NAMALWA (cell line): Measurements from ENCODE around the gene COMMD2.
A peak's percentile ranks its signal among the peaks of the same experiment; 100 is the strongest.

Experiments
- DNase-seq: peaks from one replicate; pipeline ENCODE4 v3.0.0-alpha.2; 2015; ENCODE audit warnings: low spot score

Gene COMMD2

DNA sequence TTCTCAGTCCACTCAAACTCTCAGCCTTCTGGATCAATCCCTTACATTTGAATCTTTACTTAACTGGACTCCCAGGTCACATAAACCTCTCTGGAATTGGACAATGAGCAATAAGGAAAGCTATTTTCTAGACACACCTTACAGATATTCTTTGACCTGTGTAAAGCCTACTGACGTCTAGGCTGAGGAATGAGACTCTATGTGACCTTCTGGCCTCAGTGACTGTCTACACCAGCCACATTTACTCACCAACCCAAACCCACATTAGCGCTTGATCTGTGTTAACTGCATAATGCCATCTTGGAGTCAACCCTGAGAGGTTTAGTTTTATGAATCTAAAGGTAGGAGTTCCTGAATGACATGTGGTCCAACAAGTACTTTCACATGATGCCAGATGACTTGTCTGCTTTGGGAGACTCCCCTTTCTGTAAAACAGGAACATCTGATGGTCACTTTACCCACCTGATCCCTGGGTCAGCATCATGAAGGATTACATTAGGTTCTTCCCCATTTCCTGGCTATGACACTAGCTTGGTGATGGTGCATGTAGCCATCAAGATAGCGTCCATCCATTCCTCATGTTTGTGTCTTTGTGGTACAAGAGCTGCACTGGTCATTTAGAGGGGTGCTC lies 11.4 kb upstream of the COMMD2 start:
- DNase-seq = no peak

DNA sequence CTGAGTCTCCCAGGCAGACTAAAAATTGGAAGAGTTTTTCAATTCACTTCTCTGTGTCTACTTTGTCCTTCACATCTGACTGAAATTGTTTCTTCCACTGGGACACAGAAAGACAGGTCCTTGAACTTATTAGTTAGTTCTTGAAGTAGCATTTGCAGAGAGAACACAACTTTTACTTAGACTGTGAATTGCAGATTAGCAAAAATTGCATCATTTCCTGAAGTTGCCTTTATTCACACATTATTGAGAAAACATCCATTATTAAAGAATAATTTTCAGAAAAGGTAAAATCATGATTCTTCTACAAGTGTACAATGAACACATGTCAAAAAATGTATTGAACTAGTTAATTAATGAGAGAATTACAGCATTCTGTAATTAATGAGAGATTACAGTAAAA lies 1.4 kb upstream of the COMMD2 start:
- no peak for DNase-seq

DNA sequence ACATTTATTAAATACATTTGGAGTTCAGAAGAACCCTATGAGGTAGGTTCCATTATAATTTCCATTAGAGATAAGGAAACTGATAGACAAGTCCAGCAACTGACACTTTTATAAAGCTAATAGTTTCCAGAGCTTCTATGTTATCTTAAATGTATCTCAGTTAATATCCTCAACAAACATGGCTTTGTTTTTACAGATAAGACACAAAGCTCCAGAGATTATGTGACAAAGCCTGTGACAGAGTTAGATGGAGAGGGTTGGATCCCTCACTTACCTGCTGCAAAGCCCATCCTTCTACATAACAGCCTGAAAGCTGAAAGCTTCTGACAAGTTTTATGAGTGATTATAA lies 473 bp upstream of the COMMD2 start:
- DNase-seq = no peak

DNA sequence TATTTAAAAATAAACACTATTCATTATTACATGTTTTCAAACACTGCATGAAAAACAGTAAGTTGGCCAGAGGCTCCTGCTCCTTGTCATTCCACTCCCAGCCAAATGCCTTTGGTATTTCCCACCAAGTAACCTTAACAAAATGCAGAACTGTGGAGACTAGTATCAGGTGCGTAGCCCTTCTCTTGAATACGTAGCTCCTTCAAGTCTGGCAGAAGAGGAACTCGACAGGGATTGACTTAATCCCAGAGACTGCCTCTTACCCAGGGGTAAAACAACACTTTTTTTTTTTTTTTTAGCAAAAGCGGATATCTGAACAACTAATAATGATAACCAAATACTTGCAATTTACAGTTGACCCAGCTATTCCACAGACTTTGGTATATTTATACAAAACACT lies 738 bp downstream of the COMMD2 start:
- DNase-seq = peak; percentile 31

DNA sequence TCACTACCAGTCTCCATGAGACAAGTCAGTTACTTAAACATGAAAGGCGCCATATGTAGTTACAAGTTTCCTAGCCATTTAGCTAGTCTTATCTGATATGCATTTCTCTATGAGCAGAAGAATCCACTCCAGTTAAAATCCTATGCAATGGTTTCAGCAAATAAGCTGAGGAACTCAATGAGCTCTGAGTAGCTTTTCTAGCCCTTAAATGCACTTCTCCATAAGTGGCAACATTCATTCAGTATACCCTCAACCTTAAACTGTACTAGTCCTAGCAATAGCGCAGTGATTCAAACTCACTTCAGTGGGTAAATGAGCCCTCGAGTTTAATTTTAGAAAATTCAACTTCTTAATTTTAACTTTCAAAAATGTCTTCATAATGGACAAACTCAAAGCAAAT lies 7.7 kb downstream of the COMMD2 start:
- no peak for DNase-seq

DNA sequence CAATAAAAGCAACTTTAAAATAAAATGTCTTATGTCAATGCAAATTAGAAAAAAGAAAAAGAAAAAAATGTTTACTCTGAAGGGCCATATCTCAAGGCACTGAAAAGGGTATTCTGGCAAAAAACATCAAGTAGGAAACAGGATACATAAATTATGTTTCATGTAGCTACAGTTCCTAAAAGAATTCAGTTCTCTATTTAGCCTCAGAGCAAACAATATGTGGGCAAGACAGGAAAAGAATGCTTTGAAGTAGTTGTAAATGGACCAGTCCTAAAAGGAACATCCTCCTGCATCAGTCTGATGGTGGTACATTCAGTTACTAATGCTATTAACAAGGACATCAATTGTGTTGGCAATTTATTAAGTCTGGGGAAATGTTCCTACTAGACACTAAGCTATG lies 8.1 kb downstream of the COMMD2 start:
- no peak for DNase-seq

DNA sequence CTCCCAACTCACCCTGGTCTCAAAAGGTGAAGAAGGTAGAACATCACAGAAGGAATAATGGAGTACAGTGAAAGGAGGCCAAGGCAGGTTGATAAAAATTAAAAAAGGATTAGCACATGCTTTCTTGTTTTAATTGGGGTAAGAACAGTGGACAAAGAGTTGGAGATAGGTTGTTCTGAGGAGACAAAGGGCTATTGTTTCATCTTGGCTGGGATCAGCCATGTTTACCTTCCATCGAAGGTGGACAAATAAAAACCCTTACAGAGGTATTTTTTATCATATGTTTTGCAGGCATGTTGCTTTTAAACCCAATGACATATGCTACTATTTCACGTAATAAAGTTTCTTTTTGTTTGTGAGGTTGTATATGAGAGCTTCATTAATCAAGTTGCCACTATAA lies 12.9 kb downstream of the COMMD2 start:
- DNase-seq = no peak

DNA sequence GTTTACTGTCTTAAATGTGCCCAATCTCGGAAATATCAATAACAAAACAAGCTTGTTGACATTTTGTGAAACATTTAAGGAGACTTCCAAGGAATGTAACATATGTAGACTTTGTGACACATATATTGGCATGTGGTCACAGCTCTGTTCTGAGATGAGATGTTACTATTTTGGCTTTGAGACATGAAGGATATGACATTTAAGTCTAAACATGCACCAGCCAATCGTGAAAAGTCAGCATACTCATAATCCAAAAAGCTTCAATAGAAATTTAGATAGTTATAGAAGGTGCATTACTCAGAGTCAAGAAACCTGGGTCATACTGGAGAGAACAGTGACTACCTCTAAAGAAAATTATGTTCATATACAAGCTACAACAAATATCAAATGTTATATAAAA lies 13.4 kb downstream of the COMMD2 start:
- no peak for DNase-seq

DNA sequence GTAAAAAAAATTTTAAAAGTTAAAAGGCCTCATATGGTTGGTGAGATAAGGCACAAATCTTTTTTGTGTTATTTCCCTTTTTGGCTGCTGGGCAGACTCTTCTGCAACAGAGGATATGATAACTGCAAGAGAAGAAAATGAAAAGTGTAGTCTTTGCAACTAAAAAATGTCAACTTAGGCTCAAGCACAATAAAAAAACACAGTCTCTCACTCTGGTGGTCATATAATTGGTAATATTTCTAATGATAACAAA lies 15.4 kb downstream of the COMMD2 start:
- no peak for DNase-seq

DNA sequence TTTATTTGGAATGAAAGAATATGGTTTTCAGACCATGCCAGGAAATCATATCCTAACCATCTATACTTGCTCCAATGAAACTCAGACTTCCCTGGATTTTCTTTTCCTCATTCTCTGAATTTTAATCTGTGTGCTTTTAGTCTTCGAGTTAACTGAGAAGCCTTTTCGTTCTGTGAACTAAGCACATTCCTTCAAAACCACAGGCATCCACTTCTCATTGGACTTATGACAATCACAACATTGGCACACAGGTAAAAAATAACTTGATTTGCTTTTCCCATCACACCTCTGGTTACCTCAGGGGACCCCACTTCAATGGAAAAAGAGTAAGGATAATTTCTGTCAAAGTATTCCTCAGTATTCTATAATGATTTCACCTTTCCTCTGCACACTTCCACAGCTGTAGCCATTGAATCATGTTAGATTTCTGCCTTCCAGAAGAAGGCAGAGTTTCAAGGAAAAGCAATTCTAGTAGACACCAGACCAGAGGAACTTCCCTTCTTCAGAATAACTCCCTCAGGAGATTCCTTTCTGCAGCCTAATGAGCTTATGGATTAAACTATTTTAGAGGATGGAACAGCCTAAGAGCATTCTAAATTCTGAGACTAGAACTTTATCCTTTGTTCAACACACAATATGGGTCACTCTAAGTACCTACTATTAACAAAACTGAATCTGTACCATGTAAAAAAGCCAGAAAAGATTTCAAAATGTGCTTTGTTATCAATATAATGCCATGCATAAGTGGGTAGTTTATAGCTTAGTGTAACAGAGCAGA lies 15.9 kb downstream of the COMMD2 start:
- DNase-seq = no peak

DNA sequence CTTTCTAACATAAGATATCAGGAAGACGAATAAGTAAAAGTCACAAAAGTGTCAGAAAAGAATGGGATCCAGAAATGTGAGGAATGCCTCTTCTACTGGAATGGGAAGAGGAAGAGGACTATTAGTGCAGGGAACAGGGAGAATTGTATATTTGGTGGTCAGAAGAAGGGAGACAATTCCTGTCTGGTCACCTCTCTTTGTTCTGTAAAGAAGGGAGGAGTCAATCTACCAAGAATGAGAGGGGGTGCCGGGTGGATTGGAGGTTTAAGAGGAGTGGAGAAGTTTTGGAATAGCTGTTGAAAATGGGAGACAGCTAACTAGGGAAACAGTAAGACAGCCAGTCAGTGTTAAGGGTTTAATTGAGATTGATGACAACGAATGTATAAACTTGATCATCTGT lies 20.1 kb downstream of the COMMD2 start:
- no peak for DNase-seq

DNA sequence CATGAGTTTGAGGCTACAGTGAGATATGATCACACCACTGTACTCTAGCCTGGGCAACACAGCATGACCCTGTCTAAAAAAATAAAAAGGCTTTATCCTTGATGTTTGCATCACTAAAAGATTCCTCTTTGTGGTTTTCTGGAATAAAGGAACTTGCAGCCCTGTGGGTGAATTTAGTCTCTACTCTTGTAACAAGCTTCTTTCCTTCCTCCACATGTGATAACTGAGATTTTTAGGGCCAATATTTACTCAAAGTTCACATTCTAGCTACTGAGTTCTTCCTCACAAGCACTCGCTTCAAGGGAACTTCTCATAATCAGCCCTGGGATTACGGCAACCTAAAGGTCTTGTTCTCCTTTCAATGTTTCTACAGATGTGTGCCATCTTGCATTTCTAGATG lies 24.6 kb downstream of the COMMD2 start:
- no peak for DNase-seq

DNA sequence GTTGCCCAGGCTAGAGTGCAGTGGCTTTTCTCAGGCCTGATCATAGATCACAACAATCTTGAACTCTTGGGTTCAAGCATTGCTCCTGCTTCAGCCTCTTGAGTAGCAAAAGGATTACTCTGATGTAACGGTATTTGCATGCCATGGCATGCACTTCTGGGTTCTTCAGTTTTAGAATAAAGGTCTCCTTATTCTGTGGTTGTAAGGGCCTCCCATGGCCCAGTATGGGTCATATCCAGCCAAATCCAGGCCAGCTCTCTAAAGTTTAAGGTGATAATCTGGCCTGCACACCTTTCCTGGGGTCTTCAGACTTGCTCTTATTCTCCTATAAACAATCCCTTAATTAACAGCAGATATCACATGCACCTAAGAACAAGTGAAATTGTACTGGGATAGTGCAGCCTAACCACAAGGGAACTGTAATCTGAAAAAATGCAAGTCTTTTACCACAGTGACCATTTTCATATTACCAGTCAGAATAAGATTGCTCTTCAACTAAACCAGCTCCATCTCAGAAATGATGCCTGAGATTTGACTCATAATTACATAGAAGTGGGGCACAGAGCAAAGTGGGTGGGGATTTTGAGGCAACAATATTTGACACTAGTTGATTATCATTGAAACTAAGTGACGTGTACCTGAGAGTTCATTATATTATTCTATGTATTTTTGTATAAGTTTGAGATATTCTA lies 25.4 kb downstream of the COMMD2 start:
- no peak for DNase-seq

DNA sequence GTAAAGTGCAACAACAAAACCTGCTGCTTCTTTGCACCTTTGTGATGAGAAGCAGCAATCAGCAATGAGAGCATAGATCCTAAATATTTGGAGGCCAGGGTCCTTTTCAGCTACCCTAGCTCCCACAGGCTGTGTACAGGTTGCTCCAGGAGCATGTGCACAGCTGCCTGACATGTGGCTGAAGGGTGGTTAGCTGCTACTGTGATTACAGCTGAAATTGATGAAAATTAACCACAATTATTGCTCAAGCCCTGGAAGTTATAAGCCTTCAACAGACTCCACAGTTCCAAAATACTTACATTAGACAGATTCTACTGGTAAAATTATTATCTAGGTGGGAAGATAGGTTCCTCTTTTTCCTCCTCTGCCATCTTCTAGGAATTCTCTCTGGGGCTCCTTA lies 28.5 kb downstream of the COMMD2 start:
- no peak for DNase-seq

DNA sequence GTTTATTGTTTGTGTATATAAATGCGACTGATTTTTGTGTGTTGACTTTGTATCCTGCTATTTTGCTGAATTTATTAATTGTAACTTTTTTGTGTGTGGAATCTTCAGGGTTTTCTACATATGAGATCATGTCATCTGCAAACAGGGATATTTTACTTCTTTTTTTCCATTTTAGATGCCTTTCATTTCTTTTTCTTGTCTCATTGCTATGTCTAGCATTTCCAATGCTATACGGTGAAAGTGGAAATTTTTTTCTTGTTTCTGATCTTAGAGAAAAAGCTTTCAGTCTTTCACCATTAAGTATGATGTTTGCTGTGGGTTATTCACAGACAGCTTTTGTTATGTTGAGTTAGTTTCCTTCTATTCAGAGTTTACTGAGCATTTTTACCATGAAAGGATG lies 31.4 kb downstream of the COMMD2 start:
- no peak for DNase-seq

DNA sequence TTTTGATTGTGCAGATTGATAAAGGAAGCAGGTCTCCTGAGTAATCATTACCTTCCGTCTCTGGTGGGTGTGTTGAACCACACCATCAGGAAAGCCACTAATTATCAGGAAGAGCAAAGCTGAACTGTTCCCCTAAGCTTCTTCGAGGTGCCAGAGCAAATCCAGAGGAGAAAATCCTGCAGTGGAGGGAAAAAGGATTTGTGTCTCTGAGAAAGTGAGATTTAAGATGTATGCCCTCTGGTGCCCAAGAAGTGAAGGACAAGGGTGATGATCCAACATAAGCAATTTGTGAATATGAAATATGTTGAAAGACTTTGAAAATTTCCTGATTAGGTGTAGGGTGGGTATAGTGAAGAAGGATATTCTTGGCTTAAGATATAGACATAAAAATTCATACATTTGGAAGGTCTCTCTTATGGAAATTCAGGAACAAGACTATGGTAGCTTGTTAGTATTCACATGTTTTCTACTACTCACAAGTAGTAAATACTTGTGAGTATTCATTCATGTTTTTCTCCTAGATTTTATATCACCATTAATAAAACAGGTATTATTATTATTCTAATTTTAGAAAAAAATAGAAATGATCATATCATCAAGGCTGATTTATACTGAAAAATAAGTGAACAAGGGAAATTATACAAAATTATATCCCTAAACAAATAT lies 34.8 kb downstream of the COMMD2 start:
- peak; percentile 77 for DNase-seq

DNA sequence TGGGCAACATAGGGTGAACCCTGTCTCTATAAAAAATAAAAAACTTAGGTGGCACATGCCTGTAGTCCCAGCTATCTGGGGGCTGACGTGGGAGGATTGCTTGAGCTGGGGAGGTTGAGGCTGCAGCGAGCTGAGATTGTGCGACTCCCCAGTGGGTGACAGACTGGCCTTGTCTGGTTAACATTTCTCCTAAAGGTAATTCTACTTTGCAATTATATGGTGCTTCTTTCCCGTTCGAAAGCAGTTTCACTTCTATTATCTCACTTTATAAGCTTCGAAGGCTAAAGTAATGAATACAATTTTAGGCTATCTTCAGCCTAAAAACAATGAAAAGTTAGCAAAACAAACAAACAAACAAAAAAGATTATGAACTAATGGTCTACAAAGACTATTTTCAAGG lies 35.3 kb downstream of the COMMD2 start:
- DNase-seq = no peak

DNA sequence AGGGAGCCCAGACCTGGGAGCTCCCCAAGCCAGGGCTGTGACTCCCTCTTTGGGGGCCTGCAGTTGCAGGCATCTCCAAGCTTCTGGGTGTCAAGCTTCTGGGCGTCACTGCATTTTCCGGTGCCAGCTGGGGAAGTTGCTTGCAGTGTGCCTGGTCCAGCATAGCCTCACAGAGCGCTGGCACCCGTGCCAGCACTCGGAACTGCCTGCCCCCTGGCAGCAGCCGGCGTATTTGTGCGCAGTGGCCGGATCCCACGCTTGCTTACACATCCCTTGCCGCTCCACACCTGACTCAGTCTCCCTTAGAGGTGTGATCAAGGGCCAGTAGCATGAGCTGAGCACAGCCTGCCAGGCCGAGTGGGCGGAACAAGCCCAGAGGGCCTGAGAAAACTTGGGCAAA lies 37.0 kb downstream of the COMMD2 start:
- DNase-seq = no peak

DNA sequence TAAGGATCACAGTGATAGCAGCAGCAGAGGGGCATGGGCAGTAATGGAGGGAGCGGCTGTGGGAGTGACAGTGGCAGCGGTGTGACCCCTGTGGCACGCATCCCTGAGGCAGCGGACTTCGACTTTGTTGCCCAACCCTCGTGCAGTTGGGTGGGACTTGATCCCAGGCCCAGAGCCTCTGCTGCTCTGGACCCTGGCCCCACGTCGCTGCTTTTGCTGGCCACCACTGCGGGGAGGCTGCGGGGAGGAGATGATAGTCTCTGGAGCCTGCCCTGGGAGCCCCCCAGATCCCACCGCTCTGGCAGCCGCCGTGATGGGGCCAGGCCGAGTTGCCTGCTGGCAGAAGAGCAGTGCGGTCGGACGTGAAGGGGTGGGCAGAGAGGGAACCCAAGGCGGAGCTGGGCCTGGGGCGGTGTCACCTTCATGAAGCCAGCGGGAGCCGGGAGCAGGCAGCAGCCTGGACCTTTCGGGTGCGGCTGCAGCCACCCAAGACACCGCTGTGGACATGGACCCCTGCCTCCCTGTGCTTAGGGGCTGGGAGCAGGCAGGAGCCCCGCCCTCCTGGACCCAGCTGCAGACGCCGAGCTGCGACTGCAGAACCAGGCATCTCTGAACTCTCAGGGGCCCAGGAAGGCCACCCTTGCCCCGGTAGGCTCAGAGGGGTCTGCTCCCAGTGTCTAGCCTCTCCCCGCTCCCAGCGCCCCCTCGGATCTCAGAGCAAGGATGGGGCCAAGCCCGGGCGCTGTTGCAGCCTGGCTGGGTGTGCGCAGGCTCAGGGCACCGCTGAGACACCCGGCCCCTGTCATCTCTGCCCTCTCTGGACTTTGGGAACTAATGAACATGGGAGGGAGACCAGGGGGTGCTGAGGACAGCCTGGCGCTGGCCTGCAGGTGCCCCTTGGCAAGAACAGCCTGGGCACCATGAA lies 38.3 kb downstream of the COMMD2 start:
- DNase-seq = no peak

DNA sequence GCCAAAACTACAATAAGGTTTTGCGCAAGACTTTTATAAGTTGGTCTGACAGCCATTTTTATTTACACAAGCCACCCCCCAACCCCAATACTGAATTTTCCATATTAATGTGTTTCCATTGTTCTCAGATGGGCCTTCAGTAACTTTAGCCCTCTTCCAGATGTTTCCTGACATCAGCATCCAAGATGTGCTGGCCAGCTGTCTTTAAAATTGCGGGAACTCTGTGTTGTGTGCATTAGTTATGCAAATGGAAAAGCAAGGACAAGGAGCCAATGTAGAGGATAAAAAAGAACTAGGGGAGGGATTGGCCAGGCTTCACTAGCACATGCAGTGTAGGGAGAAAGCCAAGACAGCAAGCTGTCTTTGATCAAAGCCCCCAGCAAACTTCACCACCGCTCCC lies 45.4 kb downstream of the COMMD2 start:
- no peak for DNase-seq

DNA sequence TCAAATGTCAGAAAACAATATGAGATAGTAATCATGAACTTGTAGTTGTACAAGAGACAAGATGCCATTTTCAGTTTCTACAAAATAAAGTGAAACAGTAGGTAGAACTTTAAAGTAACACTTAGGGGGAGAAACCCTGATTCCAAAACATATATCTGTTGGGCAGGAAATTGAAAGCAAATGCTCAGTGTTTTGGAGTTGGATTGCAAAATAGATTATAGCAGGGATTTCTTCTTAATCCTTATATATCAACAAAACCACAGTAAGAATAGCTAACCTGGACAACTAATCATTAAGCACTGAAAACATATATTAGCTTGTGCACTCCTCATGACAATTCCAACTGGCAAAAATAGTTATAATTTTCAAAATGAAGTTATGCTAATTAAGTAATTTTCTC lies 46.9 kb downstream of the COMMD2 start:
- DNase-seq = no peak

DNA sequence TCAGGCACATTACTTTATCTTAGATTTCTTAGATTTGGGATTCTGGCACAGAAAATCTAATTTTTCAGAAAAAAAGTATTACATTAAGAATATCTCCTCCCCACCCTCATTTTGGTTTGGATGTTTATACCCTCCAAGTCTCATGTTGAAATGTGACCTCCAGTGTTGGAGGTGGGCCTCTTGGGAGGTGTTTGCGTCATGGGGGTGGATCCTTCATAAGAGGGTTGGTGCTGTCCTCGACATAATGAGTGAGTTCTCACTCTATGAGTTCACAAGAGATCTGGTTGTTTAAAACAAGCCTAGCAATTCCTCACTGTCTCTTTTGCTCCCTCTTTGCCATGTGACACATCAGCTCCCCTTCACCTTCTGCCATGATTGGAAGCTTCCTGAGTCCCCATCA lies 48.8 kb downstream of the COMMD2 start:
- no peak for DNase-seq
